PC-3 (cell line): ENCODE data around the gene PSPC1. TPM values are rescaled to one million over a fixed set of nuclear protein-coding genes. Genes with fewer than 3 reads are reported as not detected.
A peak's percentile ranks its signal among the peaks of the same experiment; 100 is the strongest.

Source experiments
- ATAC-seq: fragments of 200-7000 bp; cut with Tn5 transposase; 2 replicates; pipeline ENCODE4 v1.9.1; 2020; ENCODE audit warnings: mild to moderate bottlenecking, moderate library complexity
- BruUV-seq: library from RNA; stranded (reverse); fragments of 400-500 nt; replicated peaks from 2 replicates; lab custom pipeline; 2021; lab: Mats Ljungman, UMichigan
- CTCF ChIA-PET: fragments of 300-600 bp; sonication (Branson Sonifier 250); formaldehyde crosslinking; loops from one replicate; lab custom pipeline; 2022; ENCODE audit warnings: antibody characterized with exemption; lab: Charles Lee
- POLR2A ChIA-PET: fragments of 300-600 bp; sonication (Branson Sonifier 250); formaldehyde crosslinking; loops from one replicate; lab custom pipeline; 2022; ENCODE audit warnings: antibody characterized with exemption; ENCODE audit not compliant: unreplicated experiment; lab: Charles Lee
- DNase-seq: peaks from one replicate; pipeline ENCODE4 v3.0.0-alpha.2; 2015
- H2AFZ ChIP-seq: fragments of 300-600 bp; sonication (generic); 2 replicates; pipeline ENCODE4 v1.6.0; 2016; ENCODE audit warnings: antibody characterized with exemption, low read length
- H3F3A ChIP-seq: fragments of 300-600 bp; sonication (generic); one replicate; pipeline ENCODE4 v1.6.0; 2017; ENCODE audit warnings: antibody characterized with exemption, low read length, control low read depth, mild to moderate bottlenecking; ENCODE audit not compliant: unreplicated experiment
- H3K27ac ChIP-seq: fragments of 300-600 bp; sonication (generic); 2 replicates; pipeline ENCODE4 v1.5.1; 2016; ENCODE audit warnings: mild to moderate bottlenecking, low read length
- H3K27me3 ChIP-seq: fragments of 300-600 bp; sonication (generic); 2 replicates; pipeline ENCODE4 v1.6.1; 2016; ENCODE audit warnings: low read length, mixed read lengths
- H3K36me3 ChIP-seq: fragments of 300-600 bp; sonication (generic); 2 replicates; pipeline ENCODE4 v1.6.1; 2016; ENCODE audit warnings: low read depth, mixed run types, low read length, mixed read lengths
- H3K4me1 ChIP-seq: fragments of 300-600 bp; sonication (generic); 2 replicates; pipeline ENCODE4 v1.5.1; 2016; ENCODE audit warnings: low read length; ENCODE audit not compliant: insufficient read depth
- H3K4me2 ChIP-seq: fragments of 300-600 bp; sonication (generic); 2 replicates; pipeline ENCODE4 v1.6.0; 2016; ENCODE audit warnings: low read length
- H3K4me3 ChIP-seq: fragments of 300-600 bp; sonication (generic); 2 replicates; pipeline ENCODE4 v1.5.1; 2016; ENCODE audit warnings: mild to moderate bottlenecking, low read length, mixed read lengths
- H3K79me2 ChIP-seq: fragments of 300-600 bp; sonication (generic); 2 replicates; pipeline ENCODE4 v1.6.1; 2017; ENCODE audit warnings: low read length, mixed read lengths
- H3K9ac ChIP-seq: fragments of 300-600 bp; sonication (generic); 2 replicates; pipeline ENCODE4 v1.6.0; 2016; ENCODE audit warnings: mild to moderate bottlenecking, low read length
- H3K9me2 ChIP-seq: fragments of 300-600 bp; sonication (generic); replicated peaks from 2 replicates; pipeline ENCODE4 v1.6.1; 2016; ENCODE audit warnings: mixed run types, low read length, mixed read lengths
- H3K9me3 ChIP-seq: fragments of 300-600 bp; sonication (generic); 2 replicates; pipeline ENCODE4 v1.6.1; 2016; ENCODE audit warnings: low read length, mixed read lengths
- H4K20me1 ChIP-seq: fragments of 300-600 bp; sonication (generic); 2 replicates; pipeline ENCODE4 v1.6.1; 2016; ENCODE audit warnings: low read length, mixed read lengths
- CTCF ChIP-seq: fragments of 300-600 bp; sonication (generic); conservative IDR thresholded peaks from 2 replicates; pipeline ENCODE4 v1.5.1; 2017; ENCODE audit warnings: antibody characterized with exemption, low read depth, mild to moderate bottlenecking, low read length
- EZH2 ChIP-seq: fragments of 300-600 bp; sonication (generic); IDR thresholded peaks from one replicate; pipeline ENCODE4 v1.6.1; 2017; ENCODE audit warnings: antibody characterized with exemption, mild to moderate bottlenecking, low read length; ENCODE audit not compliant: unreplicated experiment
- EZH2phosphoT487 ChIP-seq: fragments of 300-600 bp; sonication (generic); IDR thresholded peaks from 2 replicates; pipeline ENCODE4 v1.6.1; 2018; ENCODE audit warnings: mild to moderate bottlenecking, antibody characterized with exemption, low read length, borderline replicate concordance
- intact Hi-C: fragments of 100-400 bp; cut with micrococcal nuclease; formaldehyde crosslinking; loops from 2 replicates; pipeline ENCODE4 v1.9.0; 2023
- total RNA-seq: library from RNA; depleted of rRNA; stranded (reverse); fragments of >200 nt; gene quantifications from 2 replicates; pipeline ENCODE4 v1.2.3, GENCODE V29; 2014

The PSPC1 gene
- total RNA-seq, 1 experiment from 2014 or later, result 121 TPM

DNA sequence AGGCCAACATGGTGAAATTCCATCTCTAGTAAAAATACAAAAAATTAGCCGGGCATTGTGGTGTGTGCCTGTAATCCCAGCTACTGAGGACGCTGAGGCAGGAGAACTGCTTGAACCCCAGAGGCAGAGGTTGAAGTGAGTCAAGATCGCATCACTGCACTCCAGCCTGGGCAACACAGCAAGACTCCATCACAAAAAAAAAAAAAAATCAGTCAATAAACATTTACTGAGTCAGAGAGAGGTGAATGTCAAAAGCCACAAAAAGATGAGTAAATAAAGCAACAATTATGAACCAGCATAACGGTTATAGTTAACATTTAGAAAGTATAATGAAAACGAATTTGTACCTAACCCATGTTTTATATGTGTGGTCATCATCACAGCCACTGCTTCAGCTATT is 23.1 kb downstream of the PSPC1 start:
- Histone ChIP-seq H3K36me3 (peaks cover 62% of the 10 kb centered on the region), H3K79me2 (peaks cover 100% of the 10 kb centered on the region), H2AFZ (no peak overlapping the region), H3K27me3 (no peaks in the 10 kb centered on the region), H3K27ac (no peak overlapping the region), H3K9me2 (no peaks in the 10 kb centered on the region), H3F3A (no peaks in the 10 kb centered on the region), H3K9ac (no peak overlapping the region), H4K20me1 (peaks cover 72% of the 10 kb centered on the region), H3K4me2 (no peak overlapping the region), H3K4me1 (peaks cover 7% of the 10 kb centered on the region; the same call in 1 of the 2 replicates), H3K9me3 (no peaks in the 10 kb centered on the region), H3K4me3 (no peak overlapping the region)
- intact Hi-C loops, result no loop called here
- ChIA-PET POLR2A (no interaction called here), CTCF (no interaction called here)
- peak; percentile 52 for ATAC-seq
- no TSS peak for BruUV-seq
- peak; percentile 28 for DNase-seq
- TF ChIP-seq EZH2 (no peak), CTCF (no peak), EZH2phosphoT487 (no peak)

DNA sequence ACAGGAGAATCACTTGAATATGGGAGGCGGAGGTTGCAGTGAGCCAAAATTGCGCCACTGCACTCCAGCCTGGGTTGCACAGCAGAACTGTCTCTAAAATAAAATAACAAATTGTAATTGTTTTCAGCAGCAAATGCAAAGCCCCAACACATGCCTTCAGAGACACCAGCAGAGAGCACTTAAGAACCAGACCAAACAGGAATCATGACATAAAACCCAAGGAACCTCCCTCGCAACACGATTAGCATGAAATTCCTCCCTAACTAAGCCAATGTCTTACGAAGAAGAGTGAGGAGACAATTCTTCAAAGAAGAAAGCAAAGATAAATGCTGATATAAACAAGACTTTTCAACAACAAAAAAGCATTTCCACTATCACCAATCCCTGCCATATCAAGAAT is 40.1 kb downstream of the PSPC1 start:
- DNase-seq, result no peak
- Histone ChIP-seq H3K27ac (no peak overlapping the region), H3K36me3 (peaks cover 61% of the 10 kb centered on the region), H3K27me3 (no peaks in the 10 kb centered on the region), H3K9me3 (no peaks in the 10 kb centered on the region), H2AFZ (no peak overlapping the region), H3K4me1 (no peaks in the 10 kb centered on the region), H3K9ac (no peak overlapping the region), H3F3A (peaks cover 6% of the 10 kb centered on the region), H3K79me2 (peaks cover 98% of the 10 kb centered on the region), H3K4me3 (no peak overlapping the region), H3K4me2 (no peak overlapping the region), H3K9me2 (no peaks in the 10 kb centered on the region), H4K20me1 (peaks cover 30% of the 10 kb centered on the region)
- TF ChIP-seq EZH2 (no peak), CTCF (no peak), EZH2phosphoT487 (no peak)
- ChIA-PET CTCF (interaction anchor here (0.6 kb wide), 1 partner anchor 135 kb away, joined by 3 read pairs; no protein-coding TSS in a partner anchor), POLR2A (no interaction called here)
- no TSS peak for BruUV-seq
- intact Hi-C loops, result no loop called here
- ATAC-seq, result no peak

DNA sequence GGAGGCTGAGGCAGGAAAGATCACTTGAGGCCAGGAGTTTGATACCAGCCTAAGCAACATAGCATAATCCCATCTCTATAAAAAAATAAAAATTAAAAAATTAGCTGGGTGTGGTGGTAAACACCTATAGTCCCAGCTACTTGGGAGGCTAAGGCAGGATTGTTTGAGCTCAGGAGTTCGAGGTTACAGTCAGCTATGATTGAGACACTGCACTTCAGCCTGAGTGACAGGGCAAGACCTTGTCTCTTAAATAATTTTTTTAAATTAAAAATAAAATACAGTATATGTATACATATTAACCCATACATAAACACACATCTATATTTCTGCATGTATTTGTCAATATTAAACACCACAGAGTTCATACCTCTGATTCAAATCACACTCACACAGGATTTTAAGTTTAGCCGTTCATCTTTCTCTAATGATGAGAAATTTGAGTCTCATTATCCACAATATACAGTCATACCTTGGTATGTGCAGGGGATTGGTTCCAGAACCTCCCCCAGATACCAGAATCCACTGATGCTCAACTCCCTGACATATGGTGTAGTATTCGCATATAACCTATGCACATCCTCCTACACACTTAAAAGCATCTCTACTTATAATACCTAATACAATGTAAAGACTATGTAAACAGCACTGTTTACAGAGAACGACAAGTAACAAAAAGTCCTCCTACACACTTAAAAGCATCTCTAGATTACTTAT is 44.7 kb downstream of the PSPC1 start:
- Histone ChIP-seq H3K27me3 (no peaks in the 10 kb centered on the region), H3K4me2 (no peak overlapping the region), H2AFZ (no peak overlapping the region), H3K79me2 (peaks cover 93% of the 10 kb centered on the region), H3K9me3 (no peaks in the 10 kb centered on the region), H3K9ac (no peak overlapping the region), H3K27ac (no peak overlapping the region), H3K4me1 (no peaks in the 10 kb centered on the region), H3K36me3 (peaks cover 61% of the 10 kb centered on the region), H3F3A (peaks cover 6% of the 10 kb centered on the region), H3K4me3 (no peak overlapping the region), H4K20me1 (peaks cover 33% of the 10 kb centered on the region), H3K9me2 (no peaks in the 10 kb centered on the region)
- no peak for DNase-seq
- CTCF ChIA-PET, result no interaction called here
- TF ChIP-seq EZH2phosphoT487, result no peak
- TF ChIP-seq EZH2, result no peak
- no peak for TF ChIP-seq CTCF
- intact Hi-C loops, result no loop called here
- ATAC-seq, result no peak; the same call in 1 of the 2 replicates
- POLR2A ChIA-PET, result interaction anchor here (0.5 kb wide), 1 partner anchor 186 kb away, joined by 3 read pairs; no protein-coding TSS in a partner anchor
- BruUV-seq, result no TSS peak
